ENCODE results near the gene EXD3. TPM values are rescaled to one million over a fixed set of nuclear protein-coding genes. Genes with fewer than 3 reads are reported as not detected.

Gene EXD3
- total RNA-seq, 1 experiment from 2014 or later: 14.1 TPM

GRCh38 chr9:137317718-137318511, 105.0 kb downstream of the EXD3 start:
- DNase-seq (ENCODE audit: low spot score): no peak

GRCh38 chr9:137317021-137317717, 105.8 kb downstream of the EXD3 start:
- DNase-seq (ENCODE audit: low spot score): no peak

GRCh38 chr9:137316012-137316981, 106.7 kb downstream of the EXD3 start:
- peak; percentile 36 for DNase-seq (ENCODE audit: low spot score)

GRCh38 chr9:137315581-137316011, 107.4 kb downstream of the EXD3 start:
- DNase-seq (ENCODE audit: low spot score): no peak

GRCh38 chr9:137314561-137315560, 108.1 kb downstream of the EXD3 start:
- DNase-seq (ENCODE audit: low spot score): no peak

GRCh38 chr9:137313956-137314560, 108.9 kb downstream of the EXD3 start:
- no peak for DNase-seq (ENCODE audit: low spot score)

- no peak for DNase-seq (ENCODE audit: low spot score)
These were observed 109.5 kb downstream of the EXD3 start for GRCh38 chr9:137313326-137313936.

- DNase-seq (ENCODE audit: low spot score): no peak
These were observed 110.1 kb downstream of the EXD3 start for GRCh38 chr9:137312852-137313325.

- no peak for DNase-seq (ENCODE audit: low spot score)
These were observed 110.7 kb downstream of the EXD3 start for GRCh38 chr9:137311986-137312851.

GRCh38 chr9:137311171-137311985, 111.6 kb downstream of the EXD3 start:
- DNase-seq (ENCODE audit: low spot score): peak; percentile 89

- peak; percentile 46 for DNase-seq (ENCODE audit: low spot score)
These were observed 112.5 kb downstream of the EXD3 start for GRCh38 chr9:137310189-137311052.

GRCh38 chr9:137309368-137310188, 113.4 kb downstream of the EXD3 start:
- DNase-seq (ENCODE audit: low spot score): no peak

GRCh38 chr9:137308057-137308619, 114.8 kb downstream of the EXD3 start:
- no peak for DNase-seq (ENCODE audit: low spot score)

GRCh38 chr9:137307255-137308056, 115.5 kb downstream of the EXD3 start:
- no peak for DNase-seq (ENCODE audit: low spot score)
